Parathyroid adenoma (tissue), 2 donors: ENCODE results near the gene DMD.

Experiments
- H2AFZ ChIP-seq: fragments of 300-600 bp; sonication (generic); one replicate; pipeline ENCODE4 v1.7.0; 2017; ENCODE audit warnings: antibody characterized with exemption, mild to moderate bottlenecking
- H3K27ac ChIP-seq: fragments of 300-600 bp; sonication (generic); one replicate; pipeline ENCODE4 v1.7.0; 2017
- H3K27me3 ChIP-seq: fragments of 300-600 bp; sonication (generic); one replicate; pipeline ENCODE4 v1.7.0; 2017; ENCODE audit warnings: low read length; ENCODE audit not compliant: control insufficient read depth, insufficient read depth
- H3K36me3 ChIP-seq: fragments of 300-600 bp; sonication (generic); one replicate; pipeline ENCODE4 v1.7.0; 2017; ENCODE audit warnings: low read length; ENCODE audit not compliant: control insufficient read depth, insufficient read depth
- H3K4me1 ChIP-seq: fragments of 300-600 bp; sonication (generic); one replicate; pipeline ENCODE4 v1.7.0; 2017; ENCODE audit warnings: control low read depth
- H3K4me2 ChIP-seq: fragments of 300-600 bp; sonication (generic); one replicate; pipeline ENCODE4 v1.7.0; 2017; ENCODE audit warnings: low read length
- H3K4me3 ChIP-seq: fragments of 300-600 bp; sonication (generic); one replicate; pipeline ENCODE4 v1.7.0; 2017; ENCODE audit warnings: low read depth, low read length
- H3K79me2 ChIP-seq: fragments of 300-600 bp; sonication (generic); one replicate; pipeline ENCODE4 v1.7.0; 2017; ENCODE audit warnings: control low read depth
- H3K9ac ChIP-seq: fragments of 300-600 bp; sonication (generic); one replicate; pipeline ENCODE4 v1.7.0; 2017; ENCODE audit warnings: mild to moderate bottlenecking
- H3K9me3 ChIP-seq: fragments of 300-600 bp; sonication (generic); one replicate; pipeline ENCODE4 v1.7.0; 2017; ENCODE audit warnings: low read length; ENCODE audit not compliant: control insufficient read depth
- TF ChIP-seq, protein P1 (sequence below): fragments of 300-600 bp; sonication (generic); IDR thresholded peaks from one replicate; pipeline ENCODE4 v1.7.0; 2017; ENCODE audit warnings: antibody characterized with exemption, mild to moderate bottlenecking
- donor health status: primary hyperparathyroidism.

The DMD gene

DNA sequence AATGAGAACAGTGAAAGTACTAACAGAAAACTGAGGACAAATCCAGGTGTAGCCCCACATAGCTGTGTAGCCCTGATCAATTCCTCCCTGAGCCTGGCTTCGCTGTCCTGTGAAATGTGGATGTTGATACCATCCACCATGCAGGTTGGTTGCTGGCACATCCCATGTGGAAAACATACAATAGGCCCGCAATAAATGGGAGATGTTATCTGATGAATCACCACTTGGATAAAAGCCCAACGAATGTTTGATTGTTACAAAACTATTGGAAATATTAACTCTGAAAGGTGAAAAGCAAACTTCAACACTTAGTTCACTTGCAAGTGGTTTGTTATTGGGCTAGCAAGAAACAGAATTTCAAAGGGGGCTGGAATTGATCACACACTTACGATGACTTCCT is 1953.2 kb downstream of the DMD start:
- no peak overlapping the region for H3K4me3 ChIP-seq
- H3K9ac ChIP-seq, result no peak overlapping the region
- H3K27me3 ChIP-seq, result no peaks in the 10 kb centered on the region
- no peak overlapping the region for H2AFZ ChIP-seq
- TF ChIP-seq, protein P1, sequence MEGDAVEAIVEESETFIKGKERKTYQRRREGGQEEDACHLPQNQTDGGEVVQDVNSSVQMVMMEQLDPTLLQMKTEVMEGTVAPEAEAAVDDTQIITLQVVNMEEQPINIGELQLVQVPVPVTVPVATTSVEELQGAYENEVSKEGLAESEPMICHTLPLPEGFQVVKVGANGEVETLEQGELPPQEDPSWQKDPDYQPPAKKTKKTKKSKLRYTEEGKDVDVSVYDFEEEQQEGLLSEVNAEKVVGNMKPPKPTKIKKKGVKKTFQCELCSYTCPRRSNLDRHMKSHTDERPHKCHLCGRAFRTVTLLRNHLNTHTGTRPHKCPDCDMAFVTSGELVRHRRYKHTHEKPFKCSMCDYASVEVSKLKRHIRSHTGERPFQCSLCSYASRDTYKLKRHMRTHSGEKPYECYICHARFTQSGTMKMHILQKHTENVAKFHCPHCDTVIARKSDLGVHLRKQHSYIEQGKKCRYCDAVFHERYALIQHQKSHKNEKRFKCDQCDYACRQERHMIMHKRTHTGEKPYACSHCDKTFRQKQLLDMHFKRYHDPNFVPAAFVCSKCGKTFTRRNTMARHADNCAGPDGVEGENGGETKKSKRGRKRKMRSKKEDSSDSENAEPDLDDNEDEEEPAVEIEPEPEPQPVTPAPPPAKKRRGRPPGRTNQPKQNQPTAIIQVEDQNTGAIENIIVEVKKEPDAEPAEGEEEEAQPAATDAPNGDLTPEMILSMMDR, result no peak
- no peaks in the 10 kb centered on the region for H3K79me2 ChIP-seq
- no peaks in the 10 kb centered on the region for H3K36me3 ChIP-seq
- H3K4me1 ChIP-seq, result no peaks in the 10 kb centered on the region
- no peak overlapping the region for H3K4me2 ChIP-seq
- H3K27ac ChIP-seq, result no peak overlapping the region
- no peaks in the 10 kb centered on the region for H3K9me3 ChIP-seq

DNA sequence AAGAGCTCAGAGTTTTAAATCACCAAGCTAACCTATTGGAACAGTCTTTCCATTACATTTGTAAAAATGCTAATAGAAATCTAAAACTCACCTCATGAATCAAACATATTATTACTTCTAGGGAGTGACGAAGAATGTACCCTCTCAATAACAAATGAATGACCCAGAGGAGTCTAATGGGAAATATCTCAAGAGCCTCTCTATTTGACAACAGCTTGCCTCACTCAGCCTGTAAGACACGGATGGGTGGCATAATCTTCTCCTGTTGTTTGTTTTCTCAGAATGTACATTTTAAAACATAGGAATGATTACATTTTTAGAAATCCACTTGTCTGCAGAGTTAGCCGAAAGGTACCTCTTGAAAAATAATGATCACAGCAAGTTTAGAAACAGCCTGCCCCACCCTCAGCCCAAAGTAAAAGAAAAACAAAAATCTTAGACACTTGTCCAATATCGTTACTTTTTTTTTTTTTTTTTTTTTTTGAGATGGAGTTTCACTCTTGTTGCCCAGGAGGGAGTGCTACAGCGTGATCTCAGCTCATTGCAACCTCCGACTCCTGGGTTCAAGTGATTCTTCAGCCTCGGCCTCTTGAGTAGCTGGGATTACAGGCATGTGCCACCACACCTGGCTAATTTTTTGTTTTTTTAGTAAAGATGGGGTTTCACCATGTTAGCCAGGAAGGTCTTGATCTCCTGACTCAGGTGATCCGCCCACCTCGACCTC is 1955.9 kb downstream of the DMD start:
- Histone ChIP-seq H2AFZ (no peak overlapping the region), H3K79me2 (no peaks in the 10 kb centered on the region), H3K4me2 (no peak overlapping the region), H3K27ac (no peak overlapping the region), H3K9me3 (no peaks in the 10 kb centered on the region), H3K36me3 (no peaks in the 10 kb centered on the region), H3K4me1 (no peaks in the 10 kb centered on the region), H3K9ac (no peak overlapping the region), H3K27me3 (no peaks in the 10 kb centered on the region), H3K4me3 (no peak overlapping the region)
- TF ChIP-seq, protein P1, result no peak

DNA sequence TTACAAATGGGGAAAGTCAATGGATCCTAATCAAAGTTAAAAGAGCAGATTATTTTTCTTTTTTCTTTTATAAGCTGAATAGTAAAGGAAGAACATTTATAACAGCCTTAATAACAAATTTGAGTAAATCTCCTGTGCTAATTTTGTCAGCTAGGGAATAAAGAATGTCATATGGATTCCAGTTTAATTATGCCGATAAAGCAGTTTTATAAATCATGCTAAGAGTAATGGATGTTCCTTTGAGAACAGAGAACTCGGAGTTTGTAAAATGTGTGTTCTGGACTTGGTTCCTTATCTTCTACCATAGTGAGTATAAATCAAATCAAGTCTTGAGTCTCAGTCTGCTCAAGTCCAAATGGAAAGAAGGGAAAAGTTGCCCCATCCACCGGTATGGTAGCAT is 1959.2 kb downstream of the DMD start:
- Histone ChIP-seq H3K4me2 (no peak overlapping the region), H2AFZ (no peak overlapping the region), H3K79me2 (no peaks in the 10 kb centered on the region), H3K4me3 (no peak overlapping the region), H3K27ac (no peak overlapping the region), H3K9me3 (no peaks in the 10 kb centered on the region), H3K27me3 (no peaks in the 10 kb centered on the region), H3K9ac (no peak overlapping the region), H3K4me1 (no peaks in the 10 kb centered on the region), H3K36me3 (no peaks in the 10 kb centered on the region)
- TF ChIP-seq, protein P1, result no peak

DNA sequence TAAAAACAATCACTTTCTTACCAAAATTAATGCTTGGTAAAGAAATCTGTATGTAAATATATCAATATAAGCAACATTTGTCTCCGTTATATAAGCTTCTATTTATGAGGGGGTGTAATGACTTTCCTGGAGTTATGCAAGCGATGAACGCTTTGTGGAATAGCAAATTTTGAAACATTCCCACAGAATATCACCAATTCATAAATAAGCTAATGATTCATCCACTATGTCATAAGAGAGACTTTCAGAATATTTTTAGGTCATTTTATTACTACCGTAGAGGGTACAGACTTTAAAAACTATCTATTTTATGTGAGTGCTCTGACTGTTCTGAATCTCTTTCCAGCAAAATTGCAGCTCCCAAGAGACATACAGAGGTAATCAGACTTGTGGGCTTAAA is 1960.0 kb downstream of the DMD start:
- no peaks in the 10 kb centered on the region for H3K79me2 ChIP-seq
- TF ChIP-seq, protein P1, result no peak
- no peaks in the 10 kb centered on the region for H3K9me3 ChIP-seq
- no peak overlapping the region for H3K9ac ChIP-seq
- no peaks in the 10 kb centered on the region for H3K36me3 ChIP-seq
- no peak overlapping the region for H3K4me2 ChIP-seq
- H3K27me3 ChIP-seq, result no peaks in the 10 kb centered on the region
- no peak overlapping the region for H3K27ac ChIP-seq
- no peak overlapping the region for H2AFZ ChIP-seq
- H3K4me1 ChIP-seq, result no peaks in the 10 kb centered on the region
- no peak overlapping the region for H3K4me3 ChIP-seq

DNA sequence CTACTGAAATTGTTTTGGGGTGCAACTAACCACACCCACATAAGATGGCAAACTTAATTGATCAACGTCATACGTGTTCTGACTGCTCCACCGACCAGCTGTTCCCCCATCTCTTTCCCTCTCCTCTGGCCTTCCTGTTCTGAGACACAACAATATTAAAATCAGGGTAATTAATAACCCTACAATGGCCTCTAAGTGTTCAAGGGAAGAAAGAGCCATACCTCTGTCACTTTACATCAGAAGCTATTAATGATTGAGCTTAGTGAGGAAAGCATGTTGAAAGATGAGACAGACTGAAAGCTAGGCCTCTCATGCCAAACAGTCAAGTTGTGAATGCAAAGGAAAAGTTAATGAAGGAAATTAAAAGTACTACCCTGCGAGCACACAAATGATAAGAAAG is 1965.6 kb downstream of the DMD start:
- Histone ChIP-seq H3K9ac (no peak overlapping the region), H3K27me3 (no peaks in the 10 kb centered on the region), H3K36me3 (no peaks in the 10 kb centered on the region), H2AFZ (no peak overlapping the region), H3K4me3 (no peak overlapping the region), H3K4me1 (no peaks in the 10 kb centered on the region), H3K9me3 (no peaks in the 10 kb centered on the region), H3K4me2 (no peak overlapping the region), H3K27ac (no peak overlapping the region), H3K79me2 (no peaks in the 10 kb centered on the region)
- TF ChIP-seq, protein P1, result no peak
